Limb (tissue), 2 donors: Measurements from ENCODE around the gene RASSF8.

Experiments
- DNase-seq, 2 donors: peaks; one replicate each; pipeline ENCODE4 v3.0.0-alpha.2; 2016; ENCODE audit errors: extremely low spot score in 2 of 2

RASSF8 gene

DNA sequence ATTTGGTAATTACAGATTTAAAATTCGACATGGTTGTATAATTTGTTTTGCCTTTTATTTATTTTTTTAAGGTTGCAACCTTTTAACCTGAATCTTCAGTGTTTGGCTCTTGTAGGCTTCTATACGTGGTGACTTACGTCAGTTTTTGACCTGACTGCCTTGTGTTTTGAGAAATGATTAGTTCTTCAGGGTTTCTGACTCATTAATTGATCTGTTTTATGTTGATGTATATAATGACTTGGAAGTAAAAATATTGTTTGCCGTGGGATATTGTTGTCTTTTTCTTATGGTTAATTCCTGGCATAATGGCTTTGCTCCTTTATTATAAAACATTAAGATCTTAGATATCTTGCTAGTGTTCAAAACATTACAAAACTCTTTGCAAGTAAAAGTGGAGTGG lies 2.5 kb downstream of the RASSF8 start:
- DNase-seq, result no peak

DNA sequence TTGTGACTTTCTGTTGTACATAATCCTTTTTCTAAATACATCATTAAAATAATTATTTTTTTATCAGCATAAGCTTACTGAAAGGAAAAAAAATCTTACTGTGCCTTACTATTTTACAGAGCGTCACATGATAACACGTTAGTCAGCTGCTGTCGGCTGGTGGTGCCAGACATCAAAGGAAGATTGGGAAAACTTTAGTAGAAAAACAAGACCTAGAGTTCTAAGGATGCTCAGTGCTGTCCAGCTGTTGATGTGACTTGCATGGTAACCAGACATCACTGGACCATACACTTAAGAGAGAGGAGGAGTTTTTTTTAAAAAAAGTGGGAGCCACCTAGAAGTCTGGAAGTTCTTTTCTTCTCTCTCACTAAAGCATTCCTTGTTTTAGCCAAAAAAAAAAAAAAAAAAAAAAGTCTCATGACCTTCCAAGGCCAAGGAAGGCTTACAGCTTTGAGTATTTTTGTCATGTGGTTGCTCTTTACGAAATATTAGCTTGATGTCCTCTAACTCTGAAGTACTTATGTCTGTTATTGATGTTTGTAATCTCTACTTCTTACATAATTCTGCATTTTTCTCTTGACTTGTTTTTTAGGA lies 4.5 kb downstream of the RASSF8 start:
- DNase-seq, result no peak

- DNase-seq, result no peak
Observed at GRCh38 chr12:25965682-25966081, 7.2 kb downstream of the RASSF8 start.

- DNase-seq, result no peak
Observed at GRCh38 chr12:25970082-25970481, 11.6 kb downstream of the RASSF8 start.

GRCh38 chr12:25970916-25971653 lies 12.6 kb downstream of the RASSF8 start:
- no peak for DNase-seq

GRCh38 chr12:25971654-25972041 lies 13.2 kb downstream of the RASSF8 start:
- DNase-seq, result no peak

GRCh38 chr12:25972783-25973182 lies 14.3 kb downstream of the RASSF8 start:
- DNase-seq, result no peak

- DNase-seq, result no peak
Observed at GRCh38 chr12:25975179-25975578, 16.7 kb downstream of the RASSF8 start.

- DNase-seq, result no peak
Observed at GRCh38 chr12:25975682-25976081, 17.2 kb downstream of the RASSF8 start.

DNA sequence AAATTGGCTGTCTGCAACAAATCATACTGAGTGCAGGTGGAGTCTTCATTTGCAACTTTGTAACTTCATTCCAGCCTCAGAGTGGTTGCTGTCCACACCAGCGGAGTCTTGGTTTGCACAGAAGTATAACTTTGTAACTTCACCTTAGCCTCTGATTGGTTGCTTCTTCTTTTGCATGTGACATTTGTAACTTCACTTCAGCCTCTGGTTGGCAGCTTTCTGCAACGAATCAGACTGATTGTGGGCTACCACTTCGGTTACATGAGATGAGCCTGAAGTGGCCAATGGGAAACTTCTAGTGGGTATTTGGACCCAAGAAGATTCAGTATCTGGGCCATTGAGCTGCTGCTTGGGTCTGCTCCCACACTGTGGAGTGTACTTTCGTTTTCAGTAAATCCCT lies 17.8 kb downstream of the RASSF8 start:
- no peak for DNase-seq

GRCh38 chr12:25977047-25977446 lies 18.6 kb downstream of the RASSF8 start:
- DNase-seq, result no peak

DNA sequence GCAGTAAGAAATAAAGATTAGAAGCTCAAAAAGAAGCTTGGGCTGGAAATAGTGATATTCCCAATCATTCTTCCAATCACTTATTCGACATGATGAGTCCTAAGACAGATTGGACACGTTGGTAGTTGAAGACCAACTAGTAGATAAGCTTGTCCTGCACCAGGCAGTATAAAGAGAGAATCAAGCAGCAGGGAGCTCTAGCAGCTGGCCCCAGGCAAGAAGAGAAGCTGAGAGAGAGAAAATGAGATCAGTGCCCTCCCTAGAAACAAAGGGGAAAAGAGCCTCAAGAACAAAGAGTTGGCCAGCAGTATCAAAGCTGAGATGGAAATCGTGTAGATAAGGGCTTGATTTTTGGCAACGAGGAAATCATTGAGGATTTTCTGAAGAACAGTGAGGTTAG lies 20.6 kb downstream of the RASSF8 start:
- DNase-seq, result no peak

- DNase-seq, result no peak
Observed at GRCh38 chr12:25979563-25979962, 21.1 kb downstream of the RASSF8 start.

GRCh38 chr12:25980035-25980434 lies 21.6 kb downstream of the RASSF8 start:
- no peak for DNase-seq

GRCh38 chr12:25981597-25981996 lies 23.1 kb downstream of the RASSF8 start:
- no peak for DNase-seq

GRCh38 chr12:25982416-25982815 lies 23.9 kb downstream of the RASSF8 start:
- no peak for DNase-seq

GRCh38 chr12:25983625-25984024 lies 25.1 kb downstream of the RASSF8 start:
- no peak for DNase-seq

DNA sequence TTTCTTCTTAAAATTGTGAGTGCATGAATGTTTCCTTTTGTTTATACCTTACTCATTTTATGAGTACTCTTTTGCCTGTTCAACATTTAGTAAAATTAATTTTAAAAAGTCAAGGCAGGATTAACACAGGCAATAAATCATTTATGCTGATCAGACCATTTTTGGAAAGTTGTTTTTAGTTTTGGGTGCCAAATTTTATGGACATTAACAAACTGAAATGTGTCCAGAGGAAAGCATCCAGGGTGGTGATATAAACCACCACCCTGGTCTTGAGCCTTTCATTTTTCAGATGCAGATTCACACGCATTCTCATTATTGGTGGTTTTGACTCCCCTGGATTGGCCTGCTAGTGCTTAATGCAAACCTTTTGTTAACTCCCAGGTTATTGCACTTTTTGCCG lies 26.3 kb downstream of the RASSF8 start:
- DNase-seq, result no peak

DNA sequence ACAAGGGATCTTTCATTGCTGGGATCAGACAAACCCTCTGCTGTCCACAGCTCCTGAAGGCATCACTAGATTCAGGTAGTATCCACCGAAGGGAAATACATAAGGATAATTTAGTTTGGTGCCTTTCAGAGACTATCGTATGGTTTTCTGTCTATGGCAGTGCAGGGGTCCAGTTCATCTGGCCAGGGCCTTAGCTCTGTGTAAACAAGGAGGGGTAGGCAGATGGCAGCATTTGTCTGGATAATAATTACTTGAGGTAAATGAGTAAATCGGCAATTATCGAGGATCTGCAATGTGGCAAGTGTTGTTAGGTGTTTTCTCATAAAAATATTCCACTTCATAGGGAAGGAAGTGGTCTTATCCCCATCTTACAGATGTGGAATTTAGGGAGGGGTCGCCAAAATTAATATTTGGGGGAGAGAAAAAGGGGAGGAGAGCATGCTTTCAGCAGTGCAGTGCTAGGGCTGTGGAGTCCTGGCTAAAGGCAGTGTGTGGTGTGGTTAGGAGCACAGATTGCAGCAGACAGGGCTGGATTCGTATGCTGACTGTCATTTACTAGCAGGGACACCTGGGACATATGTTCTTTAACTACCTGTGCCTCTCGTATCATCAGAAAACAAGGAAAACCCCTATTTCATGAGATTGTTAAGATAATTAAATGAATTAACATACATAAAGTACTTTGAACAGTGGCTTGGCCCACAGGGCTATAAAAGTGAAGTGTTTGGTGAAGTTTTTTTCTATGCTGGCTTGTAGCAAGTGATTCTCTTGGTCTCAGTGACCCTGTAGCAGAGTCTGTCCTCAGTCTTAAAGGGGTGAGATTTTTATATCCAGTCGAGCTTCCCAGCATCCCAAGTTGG lies 27.1 kb downstream of the RASSF8 start:
- no peak for DNase-seq

DNA sequence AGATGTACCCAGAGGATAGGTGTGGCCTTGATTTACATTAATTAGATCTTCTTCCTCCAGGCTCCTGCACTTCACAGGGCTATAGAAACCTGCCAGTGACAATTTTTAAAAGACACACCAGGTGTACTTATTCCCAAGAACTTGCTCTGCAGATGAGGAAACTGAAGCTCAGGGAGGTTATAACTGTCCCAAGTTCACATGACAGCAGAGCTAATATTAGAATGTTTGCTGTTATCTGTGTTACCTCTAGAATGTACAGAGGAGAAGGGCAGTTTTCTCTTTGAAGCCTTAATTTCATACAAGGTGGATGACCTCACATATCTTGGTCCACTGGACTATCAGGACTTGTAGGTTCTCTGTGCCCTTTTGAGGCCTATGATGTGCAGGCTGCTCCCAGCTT lies 27.7 kb downstream of the RASSF8 start:
- DNase-seq, result no peak

- no peak for DNase-seq
Observed at GRCh38 chr12:25988505-25988904, 30.0 kb downstream of the RASSF8 start.

- DNase-seq, result no peak
Observed at GRCh38 chr12:25990495-25990894, 32.0 kb downstream of the RASSF8 start.
